Astrocyte of the cerebellum (primary cell): ENCODE data around the gene C19orf85.

Experiments
- DNase-seq: peaks from one replicate; pipeline ENCODE4 v3.0.0-alpha.2; 2011; ENCODE audit warnings: low read depth
- H3K4me3 ChIP-seq: 2 replicates; pipeline ENCODE4 v1.5.1; 2011; ENCODE audit warnings: mild to moderate bottlenecking, low read depth, low read length, moderate library complexity
- CTCF ChIP-seq: IDR thresholded peaks from 2 replicates; pipeline ENCODE4 v1.5.1; 2012; ENCODE audit warnings: low read length, low read depth, moderate library complexity, mild to moderate bottlenecking; ENCODE audit errors: missing control alignments
- in situ Hi-C: cut with HindIII; loops from 2 replicates; pipeline ENCODE4 v1.10.0; 2017; ENCODE audit warnings: low sequenced_read_pairs

C19orf85 gene

GRCh38 chr19:55477905-55478304 lies 13.4 kb upstream of the C19orf85 start:
- in situ Hi-C loops = no loop called here
- DNase-seq = no peak
- no peak for TF ChIP-seq CTCF
- peak overlapping the region; percentile 48 for H3K4me3 ChIP-seq

GRCh38 chr19:55476100-55476775 lies 11.7 kb upstream of the C19orf85 start, which contains the start of gene ZNF628:
TSS of gene ZNF628 (plus strand) at chr19:55476617. CDS start at chr19:55479911, 3,294 bp downstream.
- in situ Hi-C loops = no loop called here
- no peak for TF ChIP-seq CTCF
- peak within 1 kb of the TSS; percentile 48 for H3K4me3 ChIP-seq
- peak; percentile 94 for DNase-seq

GRCh38 chr19:55474269-55475265 lies 10.0 kb upstream of the C19orf85 start:
- TF ChIP-seq CTCF = no peak
- in situ Hi-C loops = no loop called here
- H3K4me3 ChIP-seq = no peak overlapping the region
- peak; percentile 75 for DNase-seq

GRCh38 chr19:55473225-55474012 lies 8.9 kb upstream of the C19orf85 start:
- no peak overlapping the region for H3K4me3 ChIP-seq
- no peak for DNase-seq
- TF ChIP-seq CTCF = no peak
- in situ Hi-C loops = no loop called here

GRCh38 chr19:55472463-55472862 lies 7.9 kb upstream of the C19orf85 start:
- in situ Hi-C loops = no loop called here

More at GRCh38 chr19:55472463-55472862, 7.9 kb upstream of the C19orf85 start:
- no peak for TF ChIP-seq CTCF
- no peak overlapping the region for H3K4me3 ChIP-seq
- DNase-seq = no peak
